Measurements from ENCODE around the gene PCDHGA2. TPM values are rescaled to one million over a fixed set of nuclear protein-coding genes. Genes with fewer than 3 reads are reported as not detected.
A peak's percentile ranks its signal among the peaks of the same experiment; 100 is the strongest.
"Not testable (repeated sequence)": the region's sequence is repeated elsewhere in the genome, so short reads cannot be mapped to it uniquely, and the experiment has no call there.

Gene PCDHGA2
- total RNA-seq, 4 donors from 2014 or later: 0.66 to 1.5 (median 1.2) TPM

DNA sequence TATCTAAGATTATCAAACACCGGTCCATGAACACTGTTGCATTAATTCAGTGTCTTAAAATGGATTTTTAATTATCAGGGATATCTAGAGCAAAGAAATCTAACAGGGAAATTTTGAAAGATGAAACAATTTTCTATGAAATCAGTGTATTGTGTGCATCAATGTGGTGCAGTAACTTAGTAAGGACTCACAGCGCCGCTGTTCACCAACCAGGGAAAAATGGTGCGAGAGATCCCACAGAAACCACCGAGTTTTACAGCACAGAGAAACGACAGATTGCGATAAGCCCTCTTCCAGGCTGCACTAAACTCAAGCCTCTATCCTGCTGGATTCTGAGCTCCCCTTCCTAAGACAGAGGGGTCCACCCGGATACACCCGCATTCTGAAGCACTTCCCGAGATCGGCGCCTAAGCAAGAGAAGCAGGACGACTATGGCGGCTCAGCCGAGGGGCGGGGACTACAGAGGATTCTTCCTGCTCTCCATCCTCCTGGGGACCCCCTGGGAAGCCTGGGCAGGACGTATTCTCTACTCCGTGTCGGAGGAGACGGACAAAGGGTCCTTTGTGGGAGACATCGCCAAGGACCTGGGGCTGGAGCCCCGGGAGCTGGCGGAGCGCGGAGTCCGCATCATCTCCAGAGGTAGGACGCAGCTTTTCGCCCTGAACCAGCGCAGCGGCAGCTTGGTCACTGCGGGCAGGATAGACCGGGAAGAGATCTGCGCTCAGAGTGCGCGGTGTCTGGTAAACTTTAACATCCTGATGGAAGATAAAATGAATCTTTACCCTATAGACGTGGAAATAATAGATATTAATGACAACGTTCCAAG is 44.1 kb downstream of the PCDHGA2 start, which contains the start of gene PCDHGA7:
TSS of gene PCDHGA7 (plus strand) at position 274 of the 826 bp plus-strand sequence. CDS start at position 432, 158 bp downstream.
- Histone ChIP-seq H3K4me3 (peak within 1 kb of the TSS; percentile 36 to 58 (median 46)), H3K36me3 (no peaks in the 10 kb centered on the region), H3K27me3 (peaks cover 0 to 6% (median 0%) of the 10 kb centered on the region in 3 donors), H3K9me3 (no peaks in the 10 kb centered on the region), H3K27ac (no peak within 1 kb of the TSS), H3K4me1 (peaks cover 0 to 4% of the 10 kb centered on the region in 2 donors)
- no peak for TF ChIP-seq POLR2A (IDR thresholded peaks at IDR 0.05)
- TF ChIP-seq, protein P1, sequence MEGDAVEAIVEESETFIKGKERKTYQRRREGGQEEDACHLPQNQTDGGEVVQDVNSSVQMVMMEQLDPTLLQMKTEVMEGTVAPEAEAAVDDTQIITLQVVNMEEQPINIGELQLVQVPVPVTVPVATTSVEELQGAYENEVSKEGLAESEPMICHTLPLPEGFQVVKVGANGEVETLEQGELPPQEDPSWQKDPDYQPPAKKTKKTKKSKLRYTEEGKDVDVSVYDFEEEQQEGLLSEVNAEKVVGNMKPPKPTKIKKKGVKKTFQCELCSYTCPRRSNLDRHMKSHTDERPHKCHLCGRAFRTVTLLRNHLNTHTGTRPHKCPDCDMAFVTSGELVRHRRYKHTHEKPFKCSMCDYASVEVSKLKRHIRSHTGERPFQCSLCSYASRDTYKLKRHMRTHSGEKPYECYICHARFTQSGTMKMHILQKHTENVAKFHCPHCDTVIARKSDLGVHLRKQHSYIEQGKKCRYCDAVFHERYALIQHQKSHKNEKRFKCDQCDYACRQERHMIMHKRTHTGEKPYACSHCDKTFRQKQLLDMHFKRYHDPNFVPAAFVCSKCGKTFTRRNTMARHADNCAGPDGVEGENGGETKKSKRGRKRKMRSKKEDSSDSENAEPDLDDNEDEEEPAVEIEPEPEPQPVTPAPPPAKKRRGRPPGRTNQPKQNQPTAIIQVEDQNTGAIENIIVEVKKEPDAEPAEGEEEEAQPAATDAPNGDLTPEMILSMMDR (IDR thresholded peaks at IDR 0.05 in 4 of 5, conservative IDR thresholded peaks at IDR 0.05 in 1 of 5): peak in 4 of 5 experiments; percentile 9 to 44 (median 22)
- intact Hi-C loops (cut with DNase I; ENCODE audit: low total_unique reads) (no loop called here), in situ Hi-C loops (cut with MboI; ENCODE audit: low sequenced_read_pairs in 4 of 4) (no loop called here)
- ATAC-seq (peak in 1 of 2 donors; percentile 59), DNase-seq (no peak)

DNA sequence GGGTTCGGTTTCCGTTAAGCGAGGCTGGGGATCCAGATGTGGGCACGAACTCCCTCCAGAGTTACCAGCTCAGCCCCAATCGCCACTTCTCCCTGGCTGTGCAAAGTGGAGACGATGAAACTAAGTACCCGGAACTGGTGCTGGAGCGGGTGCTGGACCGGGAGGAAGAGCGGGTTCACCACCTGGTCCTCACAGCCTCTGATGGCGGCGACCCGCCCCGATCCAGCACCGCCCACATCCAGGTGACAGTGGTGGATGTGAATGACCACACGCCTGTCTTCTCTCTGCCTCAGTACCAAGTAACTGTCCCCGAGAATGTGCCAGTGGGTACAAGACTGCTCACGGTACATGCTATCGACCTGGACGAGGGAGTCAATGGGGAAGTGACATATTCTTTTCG is 44.8 kb downstream of the PCDHGA2 start:
- intact Hi-C loops (cut with DNase I; ENCODE audit: low total_unique reads) (no loop called here), in situ Hi-C loops (cut with MboI; ENCODE audit: low sequenced_read_pairs in 4 of 4) (no loop called here)
- Histone ChIP-seq H3K36me3 (no peaks in the 10 kb centered on the region), H3K4me3 (peak overlapping the region in 2 of 4 donors; percentile 48 to 58), H3K4me1 (peaks cover 0 to 4% of the 10 kb centered on the region in 2 donors), H3K27me3 (peaks cover 0 to 6% (median 0%) of the 10 kb centered on the region in 3 donors), H3K27ac (no peak overlapping the region), H3K9me3 (peaks cover 0 to under 1% (median 0%) of the 10 kb centered on the region in 3 donors)
- no peak for DNase-seq
- TF ChIP-seq, protein P1 (IDR thresholded peaks at IDR 0.05 in 4 of 5, conservative IDR thresholded peaks at IDR 0.05 in 1 of 5): no peak
- TF ChIP-seq POLR2A (IDR thresholded peaks at IDR 0.05): no peak
- no peak for ATAC-seq

DNA sequence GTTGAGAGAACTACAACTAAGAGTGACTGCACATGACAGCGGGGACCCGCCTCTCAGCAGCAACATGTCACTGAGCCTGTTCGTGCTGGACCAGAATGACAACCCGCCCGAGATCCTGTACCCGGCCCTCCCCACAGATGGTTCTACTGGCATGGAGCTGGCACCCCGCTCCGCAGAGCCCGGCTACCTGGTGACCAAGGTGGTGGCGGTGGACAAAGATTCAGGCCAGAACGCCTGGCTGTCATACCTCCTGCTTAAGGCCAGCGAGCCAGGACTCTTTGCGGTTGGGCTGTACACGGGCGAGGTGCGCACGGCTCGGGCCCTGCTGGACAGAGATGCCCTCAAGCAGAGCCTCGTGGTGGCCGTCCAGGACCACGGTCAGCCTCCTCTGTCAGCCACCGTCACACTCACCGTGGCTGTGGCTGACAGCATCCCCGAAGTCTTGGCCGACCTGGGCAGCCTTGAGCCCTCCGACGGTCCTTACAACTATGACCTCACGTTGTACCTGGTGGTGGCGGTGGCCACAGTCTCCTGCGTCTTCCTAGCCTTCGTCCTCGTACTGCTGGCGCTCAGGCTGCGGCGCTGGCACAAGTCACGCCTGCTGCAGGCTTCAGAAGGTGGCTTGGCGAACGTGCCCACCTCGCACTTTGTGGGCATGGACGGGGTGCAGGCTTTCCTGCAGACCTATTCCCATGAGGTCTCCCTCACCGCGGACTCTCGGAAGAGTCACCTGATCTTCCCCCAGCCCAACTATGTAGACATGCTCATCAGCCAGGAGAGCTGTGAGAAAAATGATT is 46.1 kb downstream of the PCDHGA2 start:
- Histone ChIP-seq H3K27ac (no peak overlapping the region), H3K36me3 (no peaks in the 10 kb centered on the region), H3K9me3 (peaks cover 0 to 5% (median 5%) of the 10 kb centered on the region in 3 donors), H3K4me3 (no peak overlapping the region), H3K4me1 (peaks cover under 1 to 4% of the 10 kb centered on the region in 2 donors), H3K27me3 (peaks cover 0 to 6% (median 2%) of the 10 kb centered on the region in 3 donors)
- TF ChIP-seq POLR2A (IDR thresholded peaks at IDR 0.05): no peak
- TF ChIP-seq, protein P1 (IDR thresholded peaks at IDR 0.05 in 4 of 5, conservative IDR thresholded peaks at IDR 0.05 in 1 of 5): no peak
- intact Hi-C loops (cut with DNase I; ENCODE audit: low total_unique reads) (no loop called here), in situ Hi-C loops (cut with MboI; ENCODE audit: low sequenced_read_pairs in 4 of 4) (no loop called here)
- no peak for ATAC-seq
- DNase-seq: no peak

DNA sequence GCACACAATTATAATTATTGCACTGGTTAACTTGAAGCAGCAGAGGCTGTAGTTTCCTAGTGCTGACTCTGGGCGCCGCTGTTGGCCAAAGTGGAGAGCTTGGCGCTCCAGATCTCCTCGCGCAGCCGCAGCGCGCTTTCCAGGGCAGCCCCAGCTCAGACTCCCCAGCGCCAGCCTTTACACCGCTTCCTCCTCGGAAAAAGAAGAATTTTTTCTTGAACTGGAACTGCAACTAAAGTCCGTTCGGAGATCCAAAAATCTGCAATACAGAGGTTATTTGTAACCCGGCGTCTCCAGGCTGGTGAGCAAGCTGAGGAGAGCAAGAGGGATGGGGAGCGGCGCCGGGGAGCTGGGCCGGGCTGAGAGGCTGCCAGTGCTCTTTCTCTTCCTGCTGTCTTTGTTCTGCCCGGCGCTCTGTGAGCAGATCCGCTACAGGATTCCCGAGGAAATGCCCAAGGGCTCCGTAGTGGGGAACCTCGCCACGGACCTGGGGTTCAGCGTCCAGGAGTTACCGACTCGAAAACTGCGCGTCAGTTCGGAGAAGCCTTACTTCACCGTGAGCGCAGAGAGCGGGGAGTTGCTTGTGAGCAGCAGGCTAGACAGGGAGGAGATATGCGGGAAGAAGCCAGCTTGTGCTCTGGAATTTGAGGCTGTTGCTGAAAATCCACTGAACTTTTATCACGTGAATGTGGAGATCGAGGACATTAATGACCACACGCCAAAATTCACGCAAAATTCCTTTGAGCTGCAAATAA is 49.2 kb downstream of the PCDHGA2 start, which contains the start of gene PCDHGB4:
TSS of gene PCDHGB4 (plus strand) at position 142 of the 755 bp plus-strand sequence. CDS start at position 329, 187 bp downstream.
- ATAC-seq (peak; percentile 47 to 83), DNase-seq (peak in 1 of 2 donors; percentile 44)
- TF ChIP-seq, protein P1 (IDR thresholded peaks at IDR 0.05 in 4 of 5, conservative IDR thresholded peaks at IDR 0.05 in 1 of 5): peak; percentile 38 to 67 (median 53)
- H3K9me3 ChIP-seq; H3K4me1 ChIP-seq; in situ Hi-C loops (cut with MboI; ENCODE audit: low sequenced_read_pairs in 4 of 4); H3K27me3 ChIP-seq; H3K36me3 ChIP-seq; intact Hi-C loops (cut with DNase I; ENCODE audit: low total_unique reads): not testable (repeated sequence)
- Histone ChIP-seq H3K27ac (peak within 1 kb of the TSS in 2 of 4 donors; percentile 44 to 47), H3K4me3 (peak within 1 kb of the TSS; percentile 14 to 52 (median 46))
